SK-N-MC (cell line): ENCODE data around the gene SUN1.
"Not testable (repeated sequence)": the region's sequence is repeated elsewhere in the genome, so short reads cannot be mapped to it uniquely, and the experiment has no call there.

Experiments
- DNase-seq: peaks from one replicate; pipeline ENCODE4 v3.0.0-alpha.2; 2011; ENCODE audit warnings: low read depth, low spot score
- H3K27ac ChIP-seq: fragments of 200-600 bp; sonication (generic); 2 replicates; pipeline ENCODE4 v1.5.1; 2016; ENCODE audit warnings: mixed run types
- H3K36me3 ChIP-seq: fragments of 200-600 bp; sonication (generic); 2 replicates; pipeline ENCODE4 v1.6.1; 2017; ENCODE audit warnings: antibody characterized with exemption, low read length, mixed read lengths; ENCODE audit not compliant: insufficient read depth
- H3K4me3 ChIP-seq: fragments of 200-600 bp; sonication (generic); 2 replicates; pipeline ENCODE4 v1.5.1; 2016
- H3K9ac ChIP-seq: fragments of 200-600 bp; sonication (generic); 2 replicates; pipeline ENCODE4 v1.8.0; 2017; ENCODE audit warnings: mixed run types, mixed read lengths; ENCODE audit not compliant: insufficient read length
- H3K9me3 ChIP-seq: fragments of 200-600 bp; sonication (generic); 2 replicates; pipeline ENCODE4 v1.6.1; 2017; ENCODE audit warnings: low read depth, mild to moderate bottlenecking, antibody characterized with exemption, low read length, moderate library complexity, mixed read lengths
- EZH2 ChIP-seq: fragments of 200-600 bp; sonication (generic); IDR thresholded peaks from one replicate; pipeline ENCODE4 v1.6.1; 2017; ENCODE audit warnings: antibody characterized with exemption
- FOXP2 ChIP-seq: optimal IDR thresholded peaks from 2 replicates; pipeline ENCODE3; 2011; ENCODE audit warnings: mild to moderate bottlenecking, moderate library complexity; ENCODE audit not compliant: insufficient read depth; ENCODE audit errors: extremely low read length, control extremely low read depth
- POLR2AphosphoS5 ChIP-seq: IDR thresholded peaks from 2 replicates; pipeline ENCODE4 v1.6.1; 2012; ENCODE audit warnings: mild to moderate bottlenecking, low read depth, low read length, borderline replicate concordance

The SUN1 gene

DNA sequence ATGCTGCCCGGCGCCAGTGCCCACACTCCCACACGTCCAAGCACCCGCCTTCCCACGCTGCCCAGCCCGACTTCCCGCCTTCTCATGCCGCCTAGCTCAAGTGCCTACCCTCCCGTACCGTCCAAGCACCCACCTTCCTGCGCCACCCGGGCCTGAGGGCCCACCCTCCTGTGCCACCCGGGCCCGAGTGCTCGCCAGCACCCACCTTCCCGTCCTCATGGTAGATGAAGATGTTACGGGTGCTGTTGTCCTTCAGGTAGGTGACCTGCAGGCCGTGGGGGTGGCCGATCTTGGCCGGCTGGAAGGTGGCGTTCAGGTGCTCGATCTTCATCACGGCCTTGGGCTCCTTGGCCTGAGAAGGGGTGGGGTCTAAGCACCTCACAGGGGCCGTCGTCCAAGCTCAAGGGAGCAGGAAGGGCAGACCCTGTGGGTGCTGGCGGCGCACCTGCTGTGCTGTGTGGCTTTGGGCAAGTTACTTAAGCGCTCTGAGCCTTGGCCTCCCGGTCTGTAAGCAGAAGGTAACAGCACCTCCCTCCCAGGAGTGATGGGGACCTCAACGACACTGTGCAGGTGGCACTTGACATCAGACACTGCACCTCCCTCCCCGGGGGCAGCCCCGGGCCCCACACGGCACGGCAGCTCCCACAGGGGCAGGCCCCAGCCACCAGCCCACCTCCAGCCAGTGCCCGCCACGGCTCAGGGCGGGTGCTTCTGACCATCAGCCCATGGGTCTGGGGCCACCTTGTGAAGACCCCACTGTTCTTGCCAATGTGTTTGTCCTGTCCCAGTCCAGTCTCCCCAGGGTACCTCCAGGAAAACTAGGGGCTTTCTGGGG, 71.9 kb downstream of the SUN1 start:
- no peak overlapping the region for H3K27ac ChIP-seq
- DNase-seq = no peak
- no peaks in the 10 kb centered on the region for H3K36me3 ChIP-seq
- no peaks in the 10 kb centered on the region for H3K9me3 ChIP-seq
- H3K4me3 ChIP-seq = no peak overlapping the region
- no peak overlapping the region for H3K9ac ChIP-seq
- no peak for TF ChIP-seq POLR2AphosphoS5
- TF ChIP-seq EZH2 = no peak
- TF ChIP-seq FOXP2 = no peak

DNA sequence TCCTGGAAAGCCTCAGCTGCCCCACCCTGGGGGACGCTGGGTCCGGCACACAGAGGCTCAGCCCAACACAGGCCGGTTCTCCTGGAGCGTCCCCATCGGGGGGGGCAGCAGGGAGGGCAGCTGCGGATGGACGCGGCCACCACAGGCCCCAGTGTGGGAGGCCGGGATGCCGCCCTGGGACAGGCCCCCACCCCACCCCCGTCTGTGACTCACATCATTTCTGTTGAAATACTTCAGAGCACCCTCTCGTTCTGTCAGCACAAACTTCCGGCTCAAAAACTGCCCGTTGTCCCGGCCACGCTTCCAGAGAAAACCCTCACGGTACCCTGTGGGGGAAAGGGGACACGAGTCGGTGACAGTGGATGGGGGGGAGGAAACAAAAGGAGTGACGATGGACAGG, 72.6 kb downstream of the SUN1 start:
- TF ChIP-seq POLR2AphosphoS5 (no peak), FOXP2 (no peak), EZH2 (no peak)
- Histone ChIP-seq H3K9me3 (no peaks in the 10 kb centered on the region), H3K27ac (no peak overlapping the region), H3K9ac (no peak overlapping the region), H3K4me3 (no peak overlapping the region), H3K36me3 (no peaks in the 10 kb centered on the region)
- no peak for DNase-seq

DNA sequence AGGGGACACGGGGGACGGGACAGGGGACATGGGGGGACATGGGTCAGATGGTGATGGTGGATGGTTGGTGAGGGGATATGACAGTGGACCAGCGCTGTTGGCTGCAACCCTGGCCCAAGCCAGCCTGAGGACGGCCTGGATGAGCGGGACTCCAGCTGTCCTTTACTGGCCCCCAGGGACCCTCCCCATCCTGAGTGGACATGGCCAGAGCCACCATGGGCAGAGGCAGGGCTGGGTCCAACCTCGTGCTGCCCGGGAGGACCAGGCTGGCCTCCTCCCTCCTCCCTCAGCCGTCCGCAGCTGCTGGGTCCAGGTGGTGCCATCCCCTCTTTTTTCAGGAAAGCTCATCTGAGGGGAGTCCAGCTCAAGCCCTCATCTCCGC, 74.5 kb downstream of the SUN1 start:
- H3K4me3 ChIP-seq = no peak overlapping the region
- no peak overlapping the region for H3K27ac ChIP-seq
- TF ChIP-seq EZH2 (no peak), FOXP2 (no peak), POLR2AphosphoS5 (no peak)
- DNase-seq = no peak
- no peaks in the 10 kb centered on the region for H3K9me3 ChIP-seq
- H3K36me3 ChIP-seq = no peaks in the 10 kb centered on the region
- H3K9ac ChIP-seq = no peak overlapping the region

DNA sequence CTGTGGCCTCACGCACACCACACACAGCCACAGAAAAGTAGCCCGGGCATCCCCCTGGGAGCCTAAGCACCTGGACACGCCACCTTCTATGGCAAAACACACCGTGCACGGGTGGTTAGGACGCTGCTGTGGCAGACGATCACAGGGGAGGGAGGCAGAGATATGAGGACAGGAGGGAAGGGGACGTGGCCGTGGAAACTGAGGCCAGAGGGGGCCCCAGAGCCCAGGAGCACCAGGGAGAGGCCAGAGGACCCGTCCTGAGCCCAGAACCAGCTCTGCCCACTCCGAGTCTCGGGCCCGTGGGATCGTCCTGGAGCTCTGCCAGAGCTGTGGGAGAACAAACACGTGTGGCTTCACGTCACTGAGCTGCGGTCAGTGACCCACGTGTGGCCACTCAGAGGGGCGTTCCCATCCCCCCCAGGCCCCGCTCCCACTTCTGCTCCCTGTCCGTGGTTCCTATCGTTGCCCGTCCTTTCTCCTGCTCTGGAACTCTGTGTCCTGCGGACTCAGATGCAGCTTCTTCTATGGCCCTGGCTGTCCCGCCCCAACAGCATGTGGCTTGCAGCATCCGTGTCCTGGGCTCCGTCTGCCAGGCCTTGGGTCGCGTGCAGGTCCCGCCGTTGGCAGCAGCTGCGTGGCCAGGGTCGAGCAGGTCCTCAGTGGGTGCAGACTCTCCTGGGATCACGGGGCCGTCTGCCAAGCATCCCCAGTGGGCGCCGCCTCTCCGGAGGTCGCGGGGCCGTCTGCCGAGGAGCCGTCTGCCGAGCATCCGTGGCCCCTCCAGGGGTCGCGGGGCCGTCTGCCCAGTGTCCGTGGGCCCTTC, 75.1 kb downstream of the SUN1 start:
- no peak for DNase-seq
- Histone ChIP-seq H3K36me3 (no peaks in the 10 kb centered on the region), H3K27ac (no peak overlapping the region), H3K9me3 (no peaks in the 10 kb centered on the region), H3K9ac (no peak overlapping the region), H3K4me3 (no peak overlapping the region)
- no peak for TF ChIP-seq EZH2
- no peak for TF ChIP-seq POLR2AphosphoS5
- no peak for TF ChIP-seq FOXP2

DNA sequence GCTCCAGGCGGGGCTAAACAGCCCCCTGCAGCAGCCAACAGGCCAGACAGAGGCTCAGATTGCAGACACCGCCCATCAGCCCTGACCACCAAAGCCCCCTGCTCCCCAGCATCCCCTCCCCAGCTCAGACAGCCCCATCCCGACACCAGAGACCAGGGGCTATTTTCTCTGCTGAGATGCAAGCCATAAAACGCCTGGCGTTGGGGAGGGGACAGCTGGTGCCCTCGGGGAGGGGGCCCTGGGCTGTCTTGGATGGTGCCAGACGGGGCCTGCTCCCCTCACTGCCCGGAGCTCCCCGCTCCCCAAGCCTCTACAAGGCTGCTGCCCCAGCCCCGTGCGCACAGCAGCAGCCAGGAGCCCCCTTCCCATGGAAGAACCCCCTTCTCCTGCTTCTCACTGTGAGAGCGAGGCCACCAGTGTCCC, 75.9 kb downstream of the SUN1 start:
- Histone ChIP-seq H3K9me3 (no peaks in the 10 kb centered on the region), H3K9ac (no peak overlapping the region), H3K27ac (no peak overlapping the region), H3K4me3 (no peak overlapping the region), H3K36me3 (no peaks in the 10 kb centered on the region)
- TF ChIP-seq POLR2AphosphoS5 (no peak), EZH2 (no peak), FOXP2 (no peak)
- DNase-seq = no peak

DNA sequence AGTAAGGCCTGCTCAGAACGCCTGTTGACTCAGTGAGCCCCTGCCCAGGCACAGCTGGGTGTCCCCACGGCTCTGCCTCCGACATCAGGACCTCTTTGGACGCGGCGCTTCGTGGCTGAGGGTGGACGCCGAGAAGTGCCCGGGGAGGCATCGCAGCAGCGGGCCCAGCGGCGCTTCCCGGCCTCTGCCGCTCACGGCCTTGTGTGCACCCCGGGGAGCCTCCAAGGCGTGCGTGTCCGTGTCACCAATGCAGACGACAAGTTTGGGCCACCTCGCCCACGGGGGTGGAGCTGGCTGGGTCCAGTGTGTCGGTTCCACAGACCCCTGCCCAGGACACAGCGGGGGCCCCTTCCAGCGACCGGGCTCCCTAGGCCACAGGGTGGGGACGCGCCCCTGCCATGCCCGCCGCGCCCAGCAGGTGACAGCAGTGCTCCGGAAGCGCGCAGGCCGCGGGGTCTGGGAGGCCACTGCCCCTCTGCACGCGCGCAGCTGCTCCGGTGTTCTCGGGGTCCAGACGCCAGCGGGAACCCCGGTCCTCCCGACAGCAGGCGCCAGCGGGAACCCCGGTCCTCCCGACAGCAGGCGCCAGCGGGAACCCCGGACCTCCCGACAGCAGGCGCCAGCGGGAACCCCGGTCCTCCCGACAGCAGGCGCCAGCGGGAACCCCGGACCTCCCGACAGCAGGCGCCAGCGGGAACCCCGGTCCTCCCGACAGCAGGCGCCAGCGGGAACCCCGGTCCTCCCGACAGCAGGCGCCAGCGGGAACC, 76.5 kb downstream of the SUN1 start:
- not testable (repeated sequence) for DNase-seq, H3K4me3 ChIP-seq, H3K9ac ChIP-seq, H3K27ac ChIP-seq, H3K36me3 ChIP-seq, H3K9me3 ChIP-seq

DNA sequence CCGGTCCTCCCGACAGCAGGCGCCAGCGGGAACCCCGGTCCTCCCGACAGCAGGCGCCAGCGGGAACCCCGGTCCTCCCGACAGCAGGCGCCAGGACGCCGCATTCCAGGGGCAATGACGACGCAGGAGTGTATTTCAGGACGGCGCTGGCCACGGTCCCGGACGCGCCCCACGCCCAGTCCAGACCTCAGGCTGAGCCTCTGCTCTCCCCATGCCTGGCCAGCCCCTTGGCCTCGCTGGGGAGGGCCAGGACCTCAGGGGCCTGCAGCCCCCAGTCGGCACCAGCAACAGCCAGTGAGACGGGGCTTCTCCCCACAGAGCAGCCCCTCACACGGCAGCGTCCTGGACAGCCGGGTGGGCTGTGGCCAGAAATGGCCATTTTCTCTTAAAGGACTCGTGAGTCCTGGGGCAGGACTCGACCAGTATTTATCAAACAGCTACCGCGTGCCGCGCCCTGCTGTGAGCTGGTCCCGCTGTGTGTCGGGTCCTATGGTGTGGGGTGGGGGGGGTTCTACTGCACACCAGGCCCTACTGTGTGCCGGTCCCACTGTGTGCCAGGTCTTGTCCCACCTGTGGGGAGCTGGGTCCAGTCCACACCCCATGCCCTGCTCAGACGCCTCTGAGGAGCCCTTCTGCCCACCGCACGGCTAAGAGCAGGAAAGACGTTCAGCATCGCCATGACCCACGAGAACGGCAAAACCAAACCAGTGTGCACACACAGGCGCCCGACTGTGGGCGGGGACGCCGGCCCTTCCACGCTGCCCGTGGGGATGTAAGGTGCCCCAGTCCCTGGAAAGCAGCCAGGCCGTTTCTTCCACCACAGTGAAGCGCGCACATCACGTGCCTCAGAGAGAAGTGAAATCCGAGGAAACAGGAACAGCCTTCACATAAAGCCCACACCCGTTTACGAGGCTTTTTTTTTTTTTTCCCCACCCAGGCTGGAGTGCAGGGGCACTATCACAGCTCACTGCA, 77.4 kb downstream of the SUN1 start:
- Histone ChIP-seq H3K36me3 (no peaks in the 10 kb centered on the region), H3K27ac (no peak overlapping the region), H3K9ac (no peak overlapping the region), H3K4me3 (no peak overlapping the region), H3K9me3 (no peaks in the 10 kb centered on the region)
- DNase-seq = no peak
- TF ChIP-seq POLR2AphosphoS5 (no peak), FOXP2 (no peak), EZH2 (no peak)
